ENCODE data around the gene SESN3. TPM values are rescaled to one million over a fixed set of nuclear protein-coding genes. Genes with fewer than 3 reads are reported as not detected.

The SESN3 gene, protein sequence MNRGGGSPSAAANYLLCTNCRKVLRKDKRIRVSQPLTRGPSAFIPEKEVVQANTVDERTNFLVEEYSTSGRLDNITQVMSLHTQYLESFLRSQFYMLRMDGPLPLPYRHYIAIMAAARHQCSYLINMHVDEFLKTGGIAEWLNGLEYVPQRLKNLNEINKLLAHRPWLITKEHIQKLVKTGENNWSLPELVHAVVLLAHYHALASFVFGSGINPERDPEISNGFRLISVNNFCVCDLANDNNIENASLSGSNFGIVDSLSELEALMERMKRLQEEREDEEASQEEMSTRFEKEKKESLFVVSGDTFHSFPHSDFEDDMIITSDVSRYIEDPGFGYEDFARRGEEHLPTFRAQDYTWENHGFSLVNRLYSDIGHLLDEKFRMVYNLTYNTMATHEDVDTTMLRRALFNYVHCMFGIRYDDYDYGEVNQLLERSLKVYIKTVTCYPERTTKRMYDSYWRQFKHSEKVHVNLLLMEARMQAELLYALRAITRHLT
- total RNA-seq (2022; extraction: Qiagen RNA extraction): 0.07 to 0.12 TPM (median 0.11 TPM) in 5 replicates

DNA sequence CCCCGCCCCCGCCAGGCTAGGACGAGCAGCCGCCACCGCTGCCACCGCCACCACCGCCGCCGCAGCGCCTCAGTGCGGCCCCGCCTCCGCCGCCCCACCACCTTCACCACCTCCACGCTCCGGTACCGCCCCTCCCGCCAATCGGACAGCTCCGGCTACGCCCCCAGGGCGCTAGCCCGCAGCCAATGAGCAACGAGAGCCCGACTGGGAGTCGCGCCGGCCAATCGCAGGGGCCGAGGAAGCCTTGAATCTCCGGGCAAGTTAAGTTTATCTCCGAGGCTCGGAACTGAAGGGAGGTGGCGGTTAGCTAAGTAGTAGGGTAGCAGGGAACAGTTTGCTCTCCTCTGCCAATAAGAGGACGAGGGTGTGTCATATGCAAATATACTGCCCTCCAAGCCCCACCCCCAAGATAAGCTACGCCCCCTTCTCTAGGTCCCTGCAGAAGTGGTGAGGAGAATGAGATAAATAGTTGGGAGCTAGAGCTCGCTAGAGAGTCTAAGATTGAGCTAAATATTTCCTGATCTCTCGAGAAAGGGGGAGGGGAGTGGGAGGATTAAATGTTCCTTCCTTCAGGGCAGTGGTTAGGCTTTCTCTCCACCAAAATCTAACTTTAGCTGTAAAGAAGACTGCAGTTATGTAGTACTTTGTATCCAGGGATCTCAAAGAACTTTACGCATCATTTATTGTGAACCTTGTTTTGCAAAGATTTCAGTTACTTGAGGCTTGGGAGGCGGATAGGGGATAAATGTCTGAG, at the start of gene SESN3:
Gene SESN3 (minus strand): TSS at position 76 of the 754 bp plus-strand sequence. CDS start 342 bp downstream, outside the sequence.

Other genes starting within 250 kb of the SESN3 start
- not detected in 5 replicates for gene KDM4E, start 205.9 kb downstream of the SESN3 start, total RNA-seq (2022; extraction: Qiagen RNA extraction)
- not detected in 5 replicates for gene KDM4F, start 181.8 kb downstream of the SESN3 start, total RNA-seq (2022; extraction: Qiagen RNA extraction)
- gene SRSF8, start 164.3 kb downstream of the SESN3 start, total RNA-seq (2022; extraction: Qiagen RNA extraction): 14.6 to 18.7 TPM (median 18.1 TPM) in 5 replicates
- gene ENDOD1, start 141.4 kb downstream of the SESN3 start, total RNA-seq (2022; extraction: Qiagen RNA extraction): 13.2 to 16.3 TPM (median 14.8 TPM) in 5 replicates

Data from A549 treated with AZD2906 at 1 μM for 4 hours (cell line).